ENCODE measurements around the gene PCDHGB2.
"Not testable (repeated sequence)": the region's sequence is repeated elsewhere in the genome, so short reads cannot be mapped to it uniquely, and the experiment has no call there.

The PCDHGB2 gene

DNA sequence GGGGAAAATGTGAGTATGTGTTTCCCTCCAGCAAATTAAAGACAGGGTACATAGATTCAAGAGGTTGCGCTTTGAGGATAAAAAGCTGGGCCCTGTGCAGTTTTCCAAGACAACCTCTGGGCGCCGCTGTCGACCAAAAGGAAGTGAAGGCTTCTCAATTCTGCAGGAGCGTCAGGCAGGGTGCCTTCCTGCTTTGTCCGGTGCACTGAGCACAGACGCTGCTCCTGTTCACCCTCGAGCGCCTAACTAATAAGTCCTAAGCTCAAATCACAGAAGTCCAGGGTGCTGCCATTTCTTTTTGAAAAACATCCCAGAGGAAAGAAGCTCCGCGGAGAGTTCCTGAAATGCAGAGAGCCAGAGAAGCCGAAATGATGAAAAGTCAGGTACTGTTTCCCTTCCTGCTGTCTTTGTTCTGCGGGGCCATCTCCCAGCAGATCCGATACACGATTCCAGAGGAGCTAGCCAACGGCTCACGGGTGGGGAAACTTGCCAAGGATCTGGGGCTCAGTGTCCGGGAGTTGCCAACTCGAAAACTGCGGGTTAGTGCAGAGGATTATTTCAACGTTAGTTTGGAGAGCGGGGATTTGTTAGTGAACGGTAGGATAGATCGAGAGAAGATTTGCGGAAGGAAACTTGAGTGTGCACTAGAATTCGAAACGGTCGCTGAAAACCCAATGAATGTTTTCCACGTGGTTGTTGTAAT lies 9.7 kb upstream of the PCDHGB2 start, which contains the start of gene PCDHGB1:
TSS of gene PCDHGB1 (plus strand) at position 183 of the 703 bp plus-strand sequence. CDS start at position 345, 162 bp downstream.
- no peak for DNase-seq (ENCODE audit: low read depth in 2 of 2)

DNA sequence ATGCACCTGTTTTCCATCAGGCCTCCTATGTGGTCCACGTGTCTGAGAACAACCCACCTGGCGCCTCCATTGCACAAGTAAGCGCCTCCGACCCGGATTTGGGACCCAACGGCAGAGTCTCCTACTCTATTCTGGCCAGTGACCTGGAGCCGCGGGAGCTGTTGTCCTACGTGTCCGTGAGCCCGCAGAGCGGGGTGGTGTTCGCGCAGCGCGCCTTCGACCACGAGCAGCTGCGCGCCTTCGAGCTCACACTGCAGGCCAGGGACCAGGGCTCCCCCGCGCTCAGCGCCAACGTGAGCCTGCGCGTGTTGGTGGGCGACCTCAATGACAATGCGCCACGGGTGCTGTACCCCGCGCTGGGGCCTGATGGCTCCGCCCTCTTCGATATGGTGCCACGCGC lies 8.2 kb upstream of the PCDHGB2 start:
- no peak for DNase-seq (ENCODE audit: low read depth in 2 of 2)

DNA sequence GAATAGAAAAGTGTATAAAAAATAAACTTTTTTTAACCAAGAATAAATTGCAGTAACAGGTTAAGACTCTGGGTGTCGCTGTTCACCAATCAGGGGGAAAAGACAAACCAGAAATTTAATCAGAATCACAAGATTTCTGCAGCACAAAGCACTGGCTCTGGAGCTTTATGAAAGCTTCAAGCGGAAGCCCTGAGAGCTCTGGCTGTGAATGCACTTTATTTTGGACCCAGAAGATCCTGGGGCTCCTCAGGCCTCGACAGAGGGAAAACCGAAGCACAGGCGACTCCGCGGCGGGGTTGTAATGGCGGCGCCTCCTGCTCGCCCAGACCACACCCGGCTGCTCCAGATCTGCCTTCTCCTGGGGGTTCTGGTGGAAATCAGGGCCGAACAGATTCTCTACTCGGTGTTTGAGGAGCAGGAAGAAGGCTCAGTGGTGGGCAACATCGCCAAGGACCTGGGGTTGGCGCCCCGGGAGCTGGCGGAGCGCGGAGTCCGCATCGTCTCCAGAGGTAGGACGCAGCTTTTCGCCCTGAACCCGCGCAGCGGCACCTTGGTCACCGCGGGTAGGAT lies 4.8 kb upstream of the PCDHGB2 start, which contains the start of gene PCDHGA4:
TSS of gene PCDHGA4 (plus strand) at position 122 of the 570 bp plus-strand sequence. CDS start at position 209, 87 bp downstream.
- DNase-seq (ENCODE audit: low read depth in 2 of 2), result no peak

DNA sequence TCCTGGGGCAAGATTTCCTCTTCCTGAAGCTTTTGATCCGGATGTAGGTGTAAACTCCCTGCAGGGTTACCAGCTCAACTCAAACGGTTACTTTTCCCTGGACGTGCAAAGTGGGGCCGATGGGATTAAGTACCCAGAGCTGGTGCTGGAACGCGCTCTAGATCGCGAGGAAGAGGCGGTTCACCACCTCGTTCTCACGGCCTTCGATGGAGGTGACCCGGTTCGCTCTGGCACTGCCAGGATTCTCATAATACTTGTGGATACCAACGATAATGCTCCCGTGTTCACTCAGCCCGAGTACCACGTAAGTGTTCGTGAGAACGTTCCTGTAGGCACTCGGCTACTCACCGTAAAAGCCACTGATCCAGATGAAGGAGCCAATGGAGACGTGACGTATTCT lies 4.2 kb upstream of the PCDHGB2 start:
- no peak for DNase-seq (ENCODE audit: low read depth in 2 of 2)

DNA sequence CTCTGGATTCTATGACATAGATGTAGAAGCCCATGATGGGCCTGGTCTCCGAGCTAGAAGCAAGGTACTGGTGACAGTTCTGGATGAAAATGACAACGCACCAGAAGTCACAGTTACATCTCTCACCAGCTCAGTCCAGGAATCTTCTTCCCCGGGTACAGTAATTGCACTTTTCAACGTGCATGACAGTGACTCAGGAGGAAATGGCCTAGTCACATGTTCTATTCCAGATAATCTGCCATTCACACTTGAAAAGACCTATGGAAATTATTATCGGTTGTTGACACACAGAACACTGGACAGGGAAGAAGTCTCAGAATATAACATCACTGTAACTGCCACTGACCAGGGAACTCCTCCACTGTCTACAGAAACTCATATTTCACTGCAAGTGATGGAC lies 3.7 kb upstream of the PCDHGB2 start:
- no peak for DNase-seq (ENCODE audit: low read depth in 2 of 2)

DNA sequence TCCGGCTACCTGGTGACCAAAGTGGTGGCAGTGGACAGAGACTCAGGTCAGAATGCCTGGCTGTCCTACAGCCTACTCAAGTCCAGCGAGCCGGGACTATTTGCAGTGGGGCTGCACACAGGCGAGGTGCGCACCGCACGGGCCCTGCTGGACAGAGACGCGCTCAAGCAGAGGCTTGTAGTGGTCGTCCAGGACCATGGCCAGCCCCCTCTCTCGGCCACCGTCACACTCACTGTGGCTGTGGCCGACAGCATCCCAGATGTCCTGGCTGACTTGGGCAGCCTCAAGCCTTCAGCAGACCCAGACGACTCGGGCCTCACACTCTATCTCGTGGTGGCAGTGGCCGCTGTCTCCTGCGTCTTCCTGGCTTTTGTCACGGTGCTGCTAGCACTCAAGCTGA lies 2.8 kb upstream of the PCDHGB2 start:
- DNase-seq (ENCODE audit: low read depth in 2 of 2), result no peak

DNA sequence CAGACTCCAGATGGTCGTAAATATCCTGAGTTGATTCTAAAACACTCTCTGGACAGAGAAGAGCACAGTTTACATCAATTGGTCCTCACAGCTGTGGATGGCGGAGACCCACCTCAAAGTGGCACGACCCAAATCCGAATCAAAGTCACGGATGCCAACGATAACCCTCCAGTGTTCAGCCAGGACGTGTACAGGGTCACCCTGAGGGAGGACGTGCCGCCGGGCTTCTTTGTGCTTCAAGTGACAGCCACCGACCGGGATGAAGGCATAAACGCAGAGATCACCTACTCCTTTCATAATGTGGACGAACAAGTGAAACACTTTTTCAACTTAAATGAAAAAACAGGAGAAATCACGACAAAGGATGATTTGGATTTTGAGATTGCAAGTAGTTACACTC lies 891 bp downstream of the PCDHGB2 start:
- no peak for DNase-seq (ENCODE audit: low read depth in 2 of 2)

DNA sequence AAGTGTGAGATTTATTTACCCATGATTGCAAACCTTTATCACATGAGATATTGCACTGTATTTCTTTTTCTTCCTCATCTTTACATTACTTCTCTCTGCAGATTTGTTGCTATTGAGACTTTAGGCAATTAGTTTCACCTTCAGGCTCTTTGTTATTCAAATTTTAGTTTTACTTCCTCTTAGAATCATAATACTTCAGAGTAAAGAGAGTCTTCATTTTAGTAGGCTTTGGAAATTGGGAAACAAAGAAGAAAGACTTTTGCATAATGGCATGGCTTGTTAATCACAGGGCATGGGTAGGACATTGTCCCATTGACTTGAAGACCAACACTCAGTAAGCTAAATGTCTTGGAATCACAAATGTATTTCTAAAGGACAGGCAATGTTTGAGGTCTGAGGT lies 2.9 kb downstream of the PCDHGB2 start:
- DNase-seq (ENCODE audit: low read depth in 2 of 2), result no peak

DNA sequence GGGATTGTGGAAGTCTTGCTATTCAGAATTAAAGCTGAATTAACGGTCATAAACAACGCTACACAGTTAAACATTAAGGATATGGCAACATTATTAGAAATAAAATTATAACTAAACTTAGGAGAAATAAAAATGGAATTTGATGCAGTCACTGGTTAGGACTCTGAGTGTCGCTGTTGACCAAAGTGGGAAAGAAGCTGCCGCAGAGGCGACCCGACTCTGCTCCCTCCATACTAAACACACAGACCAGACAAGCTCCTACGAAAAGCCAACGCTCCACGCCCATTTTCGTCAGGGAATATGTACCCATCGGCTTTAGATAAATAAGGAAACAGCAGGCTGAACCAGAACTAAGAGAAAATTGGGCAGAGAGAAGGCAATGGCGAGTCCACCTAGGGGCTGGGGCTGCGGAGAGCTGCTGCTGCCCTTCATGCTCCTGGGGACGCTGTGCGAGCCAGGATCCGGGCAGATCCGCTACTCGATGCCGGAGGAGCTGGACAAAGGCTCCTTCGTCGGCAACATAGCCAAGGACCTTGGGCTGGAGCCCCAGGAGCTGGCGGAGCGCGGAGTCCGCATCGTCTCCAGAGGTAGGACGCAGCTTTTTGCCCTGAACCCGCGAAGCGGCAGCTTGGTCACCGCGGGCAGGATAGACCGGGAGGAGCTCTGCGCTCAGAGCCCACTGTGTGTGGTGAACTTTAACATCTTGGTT lies 4.3 kb downstream of the PCDHGB2 start, which contains the start of gene PCDHGA5:
TSS of gene PCDHGA5 (plus strand) at position 211 of the 709 bp plus-strand sequence. CDS start at position 380, 169 bp downstream.
- DNase-seq (ENCODE audit: low read depth in 2 of 2), result no peak

DNA sequence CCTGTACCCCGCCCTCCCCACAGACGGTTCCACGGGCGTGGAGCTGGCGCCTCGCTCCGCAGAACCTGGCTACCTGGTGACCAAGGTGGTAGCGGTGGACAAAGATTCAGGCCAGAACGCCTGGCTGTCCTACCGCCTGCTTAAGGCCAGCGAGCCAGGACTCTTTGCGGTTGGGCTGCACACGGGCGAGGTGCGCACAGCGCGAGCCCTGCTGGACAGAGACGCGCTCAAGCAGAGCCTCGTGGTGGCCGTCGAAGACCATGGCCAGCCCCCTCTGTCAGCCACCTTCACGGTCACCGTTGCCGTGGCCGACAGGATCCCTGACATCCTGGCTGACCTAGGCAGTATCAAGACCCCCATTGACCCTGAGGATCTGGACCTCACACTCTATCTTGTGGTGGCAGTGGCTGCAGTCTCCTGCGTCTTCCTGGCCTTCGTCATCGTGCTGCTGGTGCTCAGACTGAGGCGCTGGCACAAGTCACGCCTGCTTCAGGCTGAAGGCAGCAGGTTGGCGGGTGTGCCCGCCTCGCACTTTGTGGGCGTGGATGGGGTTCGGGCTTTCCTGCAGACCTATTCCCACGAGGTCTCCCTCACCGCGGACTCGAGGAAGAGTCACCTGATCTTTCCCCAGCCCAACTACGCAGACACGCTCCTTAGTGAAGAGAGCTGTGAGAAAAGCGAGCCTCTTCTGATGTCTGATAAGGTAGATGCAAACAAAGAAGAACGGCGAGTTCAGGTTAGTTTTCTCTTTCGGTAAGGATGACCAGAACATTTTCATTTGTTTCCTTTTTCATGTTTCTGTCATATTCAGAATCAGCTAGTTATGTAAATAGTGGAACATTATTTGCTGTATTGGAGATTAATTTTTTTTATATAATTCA lies 6.5 kb downstream of the PCDHGB2 start:
- DNase-seq (ENCODE audit: low read depth in 2 of 2), result no peak

DNA sequence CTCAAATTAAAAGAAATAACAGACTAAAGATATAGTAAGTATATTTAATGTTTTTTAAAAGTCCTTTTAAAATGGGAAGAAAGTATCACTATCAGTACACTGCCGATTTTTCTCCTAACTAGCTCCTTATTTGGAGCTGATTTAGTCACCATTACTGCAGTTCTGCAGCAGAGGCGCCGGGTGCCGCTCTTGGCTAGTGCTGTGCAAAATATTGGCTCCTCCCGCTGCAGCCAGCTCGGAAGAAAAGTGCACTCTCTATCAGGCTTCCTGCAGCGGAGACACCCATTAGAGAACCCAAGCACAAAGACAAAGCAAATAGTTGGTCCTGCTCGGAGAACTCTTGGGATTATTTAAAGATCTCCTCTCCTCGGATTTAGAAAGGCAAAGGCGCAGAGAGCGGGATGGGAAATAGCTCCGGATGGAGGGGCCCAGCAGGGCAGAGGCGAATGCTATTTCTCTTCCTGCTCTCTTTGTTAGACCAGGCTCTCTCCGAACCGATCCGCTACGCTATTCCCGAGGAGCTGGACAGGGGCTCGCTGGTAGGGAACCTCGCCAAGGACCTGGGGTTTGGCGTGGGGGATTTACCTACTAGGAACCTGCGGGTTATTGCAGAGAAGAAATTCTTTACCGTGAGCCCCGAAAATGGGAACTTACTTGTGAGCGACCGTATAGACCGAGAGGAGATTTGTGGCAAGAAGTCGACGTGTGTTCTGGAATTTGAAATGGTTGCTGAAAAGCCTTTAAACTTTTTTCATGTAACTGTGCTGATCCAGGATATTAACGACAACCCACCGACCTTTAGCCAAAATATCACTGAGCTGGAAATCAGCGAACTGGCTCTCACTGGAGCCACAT lies 10.4 kb downstream of the PCDHGB2 start, which contains the start of gene PCDHGB3:
TSS of gene PCDHGB3 (plus strand) at position 249 of the 855 bp plus-strand sequence. CDS start at position 402, 153 bp downstream.
- no peak for DNase-seq (ENCODE audit: low read depth in 2 of 2)

DNA sequence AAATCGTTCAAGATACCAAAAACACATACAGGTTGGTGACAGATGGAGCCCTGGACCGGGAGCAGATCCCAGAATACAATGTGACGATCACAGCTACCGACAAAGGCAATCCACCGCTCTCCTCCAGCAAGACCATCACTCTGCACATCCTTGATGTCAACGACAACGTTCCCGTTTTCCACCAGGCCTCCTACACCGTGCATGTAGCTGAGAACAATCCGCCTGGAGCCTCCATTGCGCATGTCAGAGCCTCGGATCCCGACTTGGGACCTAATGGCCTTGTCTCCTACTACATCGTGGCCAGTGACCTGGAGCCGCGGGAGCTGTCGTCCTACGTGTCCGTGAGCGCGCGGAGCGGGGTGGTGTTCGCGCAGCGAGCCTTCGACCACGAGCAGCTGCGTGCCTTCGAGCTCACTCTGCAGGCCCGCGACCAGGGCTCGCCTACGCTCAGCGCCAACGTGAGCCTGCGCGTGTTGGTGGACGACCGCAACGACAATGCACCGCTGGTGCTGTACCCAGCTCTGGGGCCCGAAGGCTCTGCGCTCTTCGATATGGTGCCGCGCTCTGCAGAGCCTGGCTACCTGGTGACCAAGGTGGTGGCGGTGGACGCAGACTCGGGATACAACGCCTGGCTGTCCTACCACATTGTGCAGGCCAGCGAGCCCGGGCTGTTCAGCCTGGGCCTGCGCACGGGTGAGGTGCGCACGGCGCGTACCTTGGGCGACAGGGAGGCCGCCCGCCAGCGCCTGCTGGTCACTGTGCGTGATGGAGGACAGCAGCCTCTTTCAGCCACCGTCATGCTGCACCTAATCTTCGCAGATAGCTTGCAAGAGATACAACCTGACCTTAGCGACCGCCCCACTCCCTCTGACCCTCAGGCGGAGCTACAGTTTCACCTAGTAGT lies 12.0 kb downstream of the PCDHGB2 start:
- no peak for DNase-seq (ENCODE audit: low read depth in 2 of 2)

DNA sequence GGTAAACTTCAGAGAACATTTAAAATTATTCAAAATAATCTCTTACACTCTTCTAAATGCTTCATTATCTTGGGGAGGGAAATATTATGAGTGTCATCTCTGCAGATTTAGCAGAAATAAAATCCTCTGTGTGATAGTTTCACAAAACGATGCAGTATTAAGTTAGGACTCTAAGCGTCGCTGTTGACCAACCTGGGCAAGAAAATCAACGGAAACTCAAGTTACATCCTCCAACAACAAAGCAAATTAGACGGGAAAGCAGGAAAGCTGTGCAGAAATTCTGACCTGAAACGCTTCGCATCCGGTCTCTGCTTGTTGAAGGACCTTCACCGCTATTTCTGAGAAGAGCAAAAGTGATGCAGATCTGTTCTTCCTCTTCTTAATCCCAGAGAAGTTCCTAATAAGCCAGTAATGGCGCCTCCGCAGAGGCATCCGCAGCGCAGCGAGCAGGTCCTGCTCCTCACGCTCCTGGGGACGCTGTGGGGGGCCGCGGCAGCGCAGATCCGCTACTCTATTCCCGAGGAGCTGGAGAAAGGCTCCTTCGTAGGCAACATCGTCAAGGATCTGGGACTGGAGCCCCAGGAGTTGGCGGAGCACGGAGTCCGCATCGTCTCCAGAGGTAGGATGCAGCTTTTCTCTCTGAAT lies 14.0 kb downstream of the PCDHGB2 start, which contains the start of gene PCDHGA6:
TSS of gene PCDHGA6 (plus strand) at position 219 of the 645 bp plus-strand sequence. CDS start at position 412, 193 bp downstream.
- no peak for DNase-seq (ENCODE audit: low read depth in 2 of 2)

DNA sequence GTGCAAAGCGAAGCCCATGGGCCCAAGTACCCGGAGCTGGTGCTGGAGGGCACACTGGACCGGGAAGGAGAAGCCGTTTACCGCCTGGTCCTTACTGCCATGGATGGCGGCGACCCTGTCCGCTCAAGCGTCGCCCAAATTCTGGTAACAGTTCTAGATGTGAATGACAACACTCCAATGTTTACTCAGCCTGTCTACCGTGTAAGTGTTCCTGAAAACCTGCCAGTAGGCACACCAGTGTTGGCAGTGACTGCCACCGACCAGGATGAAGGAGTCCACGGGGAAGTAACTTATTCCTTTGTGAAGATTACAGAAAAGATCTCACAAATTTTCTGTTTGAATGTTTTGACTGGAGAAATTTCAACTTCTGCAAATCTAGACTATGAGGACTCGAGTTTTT lies 14.8 kb downstream of the PCDHGB2 start:
- DNase-seq (ENCODE audit: low read depth in 2 of 2), result no peak

DNA sequence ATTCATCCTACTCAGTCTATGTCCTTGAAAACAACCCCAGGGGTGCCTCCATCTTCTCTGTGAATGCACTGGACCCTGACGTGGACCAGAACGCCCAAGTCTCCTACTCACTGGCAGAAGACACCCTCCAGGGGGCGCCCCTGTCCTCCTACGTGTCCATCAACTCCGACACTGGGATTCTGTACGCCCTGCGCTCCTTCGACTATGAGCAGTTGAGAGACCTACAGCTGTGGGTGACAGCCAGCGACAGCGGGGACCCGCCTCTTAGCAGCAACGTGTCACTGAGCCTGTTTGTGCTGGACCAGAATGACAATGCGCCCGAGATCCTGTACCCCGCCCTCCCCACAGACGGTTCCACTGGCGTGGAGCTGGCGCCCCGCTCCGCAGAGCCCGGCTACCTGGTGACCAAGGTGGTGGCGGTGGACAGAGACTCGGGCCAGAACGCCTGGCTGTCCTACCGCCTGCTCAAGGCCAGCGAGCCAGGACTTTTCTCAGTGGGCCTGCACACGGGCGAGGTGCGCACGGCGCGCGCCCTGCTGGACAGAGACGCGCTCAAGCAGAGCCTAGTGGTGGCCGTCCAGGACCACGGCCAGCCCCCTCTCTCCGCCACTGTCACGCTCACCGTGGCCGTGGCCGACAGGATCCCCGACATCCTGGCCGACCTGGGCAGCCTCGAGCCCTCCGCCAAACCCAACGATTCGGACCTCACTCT lies 15.8 kb downstream of the PCDHGB2 start:
- not testable (repeated sequence) for DNase-seq (ENCODE audit: low read depth in 2 of 2)

DNA sequence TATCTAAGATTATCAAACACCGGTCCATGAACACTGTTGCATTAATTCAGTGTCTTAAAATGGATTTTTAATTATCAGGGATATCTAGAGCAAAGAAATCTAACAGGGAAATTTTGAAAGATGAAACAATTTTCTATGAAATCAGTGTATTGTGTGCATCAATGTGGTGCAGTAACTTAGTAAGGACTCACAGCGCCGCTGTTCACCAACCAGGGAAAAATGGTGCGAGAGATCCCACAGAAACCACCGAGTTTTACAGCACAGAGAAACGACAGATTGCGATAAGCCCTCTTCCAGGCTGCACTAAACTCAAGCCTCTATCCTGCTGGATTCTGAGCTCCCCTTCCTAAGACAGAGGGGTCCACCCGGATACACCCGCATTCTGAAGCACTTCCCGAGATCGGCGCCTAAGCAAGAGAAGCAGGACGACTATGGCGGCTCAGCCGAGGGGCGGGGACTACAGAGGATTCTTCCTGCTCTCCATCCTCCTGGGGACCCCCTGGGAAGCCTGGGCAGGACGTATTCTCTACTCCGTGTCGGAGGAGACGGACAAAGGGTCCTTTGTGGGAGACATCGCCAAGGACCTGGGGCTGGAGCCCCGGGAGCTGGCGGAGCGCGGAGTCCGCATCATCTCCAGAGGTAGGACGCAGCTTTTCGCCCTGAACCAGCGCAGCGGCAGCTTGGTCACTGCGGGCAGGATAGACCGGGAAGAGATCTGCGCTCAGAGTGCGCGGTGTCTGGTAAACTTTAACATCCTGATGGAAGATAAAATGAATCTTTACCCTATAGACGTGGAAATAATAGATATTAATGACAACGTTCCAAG lies 22.9 kb downstream of the PCDHGB2 start, which contains the start of gene PCDHGA7:
TSS of gene PCDHGA7 (plus strand) at position 274 of the 826 bp plus-strand sequence. CDS start at position 432, 158 bp downstream.
- no peak for DNase-seq (ENCODE audit: low read depth in 2 of 2)

DNA sequence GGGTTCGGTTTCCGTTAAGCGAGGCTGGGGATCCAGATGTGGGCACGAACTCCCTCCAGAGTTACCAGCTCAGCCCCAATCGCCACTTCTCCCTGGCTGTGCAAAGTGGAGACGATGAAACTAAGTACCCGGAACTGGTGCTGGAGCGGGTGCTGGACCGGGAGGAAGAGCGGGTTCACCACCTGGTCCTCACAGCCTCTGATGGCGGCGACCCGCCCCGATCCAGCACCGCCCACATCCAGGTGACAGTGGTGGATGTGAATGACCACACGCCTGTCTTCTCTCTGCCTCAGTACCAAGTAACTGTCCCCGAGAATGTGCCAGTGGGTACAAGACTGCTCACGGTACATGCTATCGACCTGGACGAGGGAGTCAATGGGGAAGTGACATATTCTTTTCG lies 23.6 kb downstream of the PCDHGB2 start:
- DNase-seq (ENCODE audit: low read depth in 2 of 2), result no peak

All from activated CD4-positive, alpha-beta T cell treated with anti-CD3 and anti-CD28 coated beads for 24 hours (primary cell).